NCI-H226 (cell line): ENCODE measurements around the gene EXOC3L4.

Source experiments
- DNase-seq: peaks from one replicate; pipeline ENCODE4 v3.0.0-alpha.2; 2015

The EXOC3L4 gene

GRCh38 chr14:103123634-103124500, 29.3 kb downstream of the EXOC3L4 start:
- DNase-seq = no peak

- DNase-seq = no peak
Measured at GRCh38 chr14:103124501-103125001, 30.0 kb downstream of the EXOC3L4 start.

GRCh38 chr14:103125098-103126070, 30.9 kb downstream of the EXOC3L4 start:
- no peak for DNase-seq

GRCh38 chr14:103126088-103126872, 31.8 kb downstream of the EXOC3L4 start:
- no peak for DNase-seq

- no peak for DNase-seq
Measured at GRCh38 chr14:103126873-103127304, 32.4 kb downstream of the EXOC3L4 start.

GRCh38 chr14:103127356-103127755, 32.8 kb downstream of the EXOC3L4 start:
- no peak for DNase-seq

GRCh38 chr14:103127861-103128598, 33.5 kb downstream of the EXOC3L4 start:
- no peak for DNase-seq

GRCh38 chr14:103128631-103129300, 34.2 kb downstream of the EXOC3L4 start:
- DNase-seq = no peak

GRCh38 chr14:103129301-103130016, 34.9 kb downstream of the EXOC3L4 start:
- peak; percentile 79 for DNase-seq

GRCh38 chr14:103130017-103130764, 35.7 kb downstream of the EXOC3L4 start:
- no peak for DNase-seq

- peak; percentile 88 for DNase-seq
Measured at GRCh38 chr14:103130965-103131364, 36.4 kb downstream of the EXOC3L4 start.

GRCh38 chr14:103131580-103131979, 37.1 kb downstream of the EXOC3L4 start:
- no peak for DNase-seq

GRCh38 chr14:103132381-103133209, 38.1 kb downstream of the EXOC3L4 start:
- DNase-seq = no peak

GRCh38 chr14:103133210-103134140, 39.0 kb downstream of the EXOC3L4 start:
- DNase-seq = no peak

- DNase-seq = no peak
Measured at GRCh38 chr14:103134405-103134804, 39.9 kb downstream of the EXOC3L4 start.

GRCh38 chr14:103134919-103135318, 40.4 kb downstream of the EXOC3L4 start:
- no peak for DNase-seq
